HepG2 (cell line): ENCODE data around the gene VWA7. TPM values are rescaled to one million over a fixed set of nuclear protein-coding genes. Genes with fewer than 3 reads are reported as not detected.

Source experiments
- ATAC-seq: fragments of 200-7000 bp; cut with Tn5 transposase; 3 replicates; pipeline ENCODE4 v1.9.1; 2020; ENCODE audit warnings: mild to moderate bottlenecking, moderate library complexity
- BruUV-seq: library from RNA; stranded (reverse); fragments of 400-500 nt; replicated peaks from 2 replicates; lab custom pipeline; 2021; lab: Mats Ljungman, UMichigan
- CTCF ChIA-PET: fragments of 300-600 bp; formaldehyde crosslinking; extraction: SDS; loops from one replicate; lab custom pipeline; 2021; ENCODE audit warnings: low total read pairs, inconsistent platforms, low intra/inter-chr PET ratio; lab: Yijun Ruan, JAX
- POLR2A ChIA-PET: fragments of 350-600 bp; sonication (Branson Sonifier 250); formaldehyde crosslinking; loops from one replicate; lab custom pipeline; 2020; ENCODE audit warnings: antibody characterized with exemption, inconsistent platforms; lab: Yijun Ruan, JAX
- DNase-seq: peaks from one replicate; pipeline ENCODE4 v3.0.0-alpha.2; 2015; ENCODE audit warnings: low spot score
- FAIRE-seq: peaks from 3 replicates; lab custom pipeline; 2011; peaks lifted over from hg19 to GRCh38; lab: Jason Lieb, UNC
- H2AFZ ChIP-seq: one replicate; pipeline ENCODE4 v1.6.1; 2011; ENCODE audit warnings: low read length, inconsistent platforms
- H3K27ac ChIP-seq: fragments of 300-600 bp; 3 replicates; pipeline ENCODE4 v1.8.0; 2011; ENCODE audit warnings: mixed run types, mild to moderate bottlenecking, mixed read lengths, low read length, inconsistent platforms; ENCODE audit not compliant: insufficient read depth; ENCODE audit errors: extremely low read length
- H3K27me3 ChIP-seq, 2 experiments: fragments of 200-600 bp in 1 of 2; 2 replicates in 1 of 2; 3 replicates in 1 of 2; pipeline versions ENCODE4 v1.6.0 to v1.8.0; 2011; ENCODE audit warnings: low read length in 2 of 2, mild to moderate bottlenecking in 2 of 2, moderate library complexity in 2 of 2, inconsistent platforms in 1 of 2; ENCODE audit not compliant: insufficient read depth in 2 of 2, control insufficient read depth in 1 of 2
- H3K36me3 ChIP-seq, 2 experiments: fragments of 200-600 bp in 1 of 2; replicated peaks in 1 of 2; 2 replicates in 1 of 2; 3 replicates in 1 of 2; pipeline versions ENCODE4 v1.5.1 to v1.8.0; 2011; ENCODE audit warnings: low read length in 2 of 2, inconsistent platforms in 1 of 2; ENCODE audit not compliant: insufficient read depth in 2 of 2, control insufficient read depth in 1 of 2
- H3K4me1 ChIP-seq: 2 replicates; pipeline ENCODE4 v1.5.1; 2012; ENCODE audit warnings: low read length, inconsistent platforms; ENCODE audit not compliant: insufficient read depth
- H3K4me2 ChIP-seq: 2 replicates; pipeline ENCODE4 v1.6.0; 2011; ENCODE audit warnings: low read depth, low read length, inconsistent platforms
- H3K4me3 ChIP-seq, 3 experiments: fragments of 200-600 bp in 1 of 3; sonication (generic), shearing (Covaris generic) in 1 of 3; replicated peaks in 1 of 3; 2 replicates each; pipeline ENCODE4 v1.5.1; 2011 to 2016; ENCODE audit warnings: low read length in 3 of 3, inconsistent platforms in 2 of 3, low read depth in 2 of 3, mild to moderate bottlenecking in 2 of 3, control low read depth in 1 of 3, mixed read lengths in 1 of 3; ENCODE audit not compliant: insufficient read depth in 1 of 3
- H3K79me2 ChIP-seq: one replicate; pipeline ENCODE4 v1.6.1; 2011; ENCODE audit warnings: low read length, inconsistent platforms; ENCODE audit not compliant: insufficient read depth
- H3K9ac ChIP-seq: 2 replicates; pipeline ENCODE4 v1.6.0; 2011; ENCODE audit warnings: mild to moderate bottlenecking, low read depth, low read length, inconsistent platforms; ENCODE audit not compliant: insufficient read depth
- H3K9me3 ChIP-seq: 2 replicates; pipeline ENCODE4 v1.5.1; 2012; ENCODE audit warnings: mild to moderate bottlenecking, low read length
- H4K20me1 ChIP-seq: 2 replicates; pipeline ENCODE4 v1.6.0; 2011; ENCODE audit warnings: inconsistent platforms, mild to moderate bottlenecking, low read length, moderate library complexity; ENCODE audit not compliant: insufficient read depth
- ETV6 ChIP-seq: sonication (generic); formaldehyde crosslinking; conservative IDR thresholded peaks from 2 replicates; pipeline ENCODE4 v1.4.0; 2020; ENCODE audit warnings: missing genetic modification reagents
- FOXM1 ChIP-seq: sonication (generic); formaldehyde crosslinking; IDR thresholded peaks from 2 replicates; pipeline ENCODE4 v1.5.0; 2020; ENCODE audit warnings: missing genetic modification reagents
- HMGA1 ChIP-seq: sonication (generic); formaldehyde crosslinking; conservative IDR thresholded peaks from 2 replicates; pipeline ENCODE4 v1.4.0; 2020; ENCODE audit warnings: missing genetic modification reagents
- RCOR2 ChIP-seq: IDR thresholded peaks from 2 replicates; pipeline ENCODE4 v1.6.1; 2016; ENCODE audit warnings: missing biosample characterization, missing genetic modification reagents
- RFX5 ChIP-seq: IDR thresholded peaks from 2 replicates; pipeline ENCODE4 v1.6.1; 2011; ENCODE audit warnings: low read depth, low read length, improper control_type of control experiment
- ZBTB43 ChIP-seq: sonication (generic); formaldehyde crosslinking; conservative IDR thresholded peaks from 2 replicates; pipeline ENCODE4 v1.4.0; 2020; ENCODE audit warnings: missing genetic modification reagents
- ZNF724P ChIP-seq: sonication (generic); formaldehyde crosslinking; IDR thresholded peaks from 2 replicates; pipeline ENCODE4 v1.8.0; 2022; ENCODE audit warnings: missing genetic modification reagents, borderline replicate concordance
- ZSCAN31 ChIP-seq: sonication (generic); formaldehyde crosslinking; IDR thresholded peaks from 2 replicates; pipeline ENCODE4 v1.5.0; 2020; ENCODE audit warnings: low read depth, mild to moderate bottlenecking, missing genetic modification reagents
- ZSCAN5A ChIP-seq: sonication (generic); formaldehyde crosslinking; IDR thresholded peaks from 2 replicates; pipeline ENCODE4 v1.8.0; 2022; ENCODE audit warnings: mild to moderate bottlenecking, missing genetic modification reagents, borderline replicate concordance
- WGBS: methylation state at CpG from one replicate; pipeline ENCODE4 v1.1.6; 2017; ENCODE audit warnings: low lambda C conversion rate; 5-methylcytosine and 5-hydroxymethylcytosine counted together
- in situ Hi-C: cut with HindIII; loops from 2 replicates; pipeline ENCODE4 v1.10.0; 2017; ENCODE audit warnings: low pct_unique_long_range_greater_than_20kb; ENCODE audit not compliant: extremely low pct_ligation_motif_present
- intact Hi-C: fragments of 100-400 bp; cut with micrococcal nuclease; formaldehyde crosslinking; loops from one replicate; pipeline ENCODE4 v1.10.0; 2022; ENCODE audit not compliant: unreplicated experiment
- polyA plus RNA-seq, 8 experiments: library from polyadenylated mRNA; depleted of rRNA in 3 of 8; stranded (reverse) in 7 of 8; unstranded in 1 of 8; fragments of >200 nt; fragmentation: Illumina TruSeq in 4 of 8; extraction: Trizol in 4 of 8; gene quantifications; 2 replicates each; pipeline versions ENCODE4 v1.2.1 to v1.2.3, GENCODE V29; 2011 to 2016; ENCODE audit warnings: low read depth in 4 of 8, missing spikeins in 1 of 8, mixed read lengths in 1 of 8; ENCODE audit not compliant: insufficient read depth in 1 of 8
- total RNA-seq, 5 experiments: library from RNA; depleted of rRNA; stranded (reverse); fragments of >200 nt; fragmentation: Illumina TruSeq; extraction: Trizol; gene quantifications; 2 replicates each; pipeline ENCODE4 v1.2.3, GENCODE V29; 2016; ENCODE audit warnings: low read depth in 1 of 5
- TF ChIP-seq, protein P1 (sequence below): sonication (generic); formaldehyde crosslinking; IDR thresholded peaks from 2 replicates; pipeline ENCODE4 v1.4.0; 2020; ENCODE audit warnings: missing genetic modification reagents
- TF ChIP-seq, protein P2 (sequence below): sonication (generic); formaldehyde crosslinking; IDR thresholded peaks from 2 replicates; pipeline ENCODE4 v1.5.0; 2020; ENCODE audit warnings: mild to moderate bottlenecking, missing genetic modification reagents
- TF ChIP-seq, protein P3 (sequence below): IDR thresholded peaks from 2 replicates; pipeline ENCODE4 v1.6.1; 2016; ENCODE audit warnings: low read depth, control low read depth

Gene VWA7
- total and polyA plus RNA-seq, 2 of the 13 experiments (the other 11 are each of a cell fraction or from before 2014, with no cell fraction given), result 0.86 to 3.3 TPM

DNA sequence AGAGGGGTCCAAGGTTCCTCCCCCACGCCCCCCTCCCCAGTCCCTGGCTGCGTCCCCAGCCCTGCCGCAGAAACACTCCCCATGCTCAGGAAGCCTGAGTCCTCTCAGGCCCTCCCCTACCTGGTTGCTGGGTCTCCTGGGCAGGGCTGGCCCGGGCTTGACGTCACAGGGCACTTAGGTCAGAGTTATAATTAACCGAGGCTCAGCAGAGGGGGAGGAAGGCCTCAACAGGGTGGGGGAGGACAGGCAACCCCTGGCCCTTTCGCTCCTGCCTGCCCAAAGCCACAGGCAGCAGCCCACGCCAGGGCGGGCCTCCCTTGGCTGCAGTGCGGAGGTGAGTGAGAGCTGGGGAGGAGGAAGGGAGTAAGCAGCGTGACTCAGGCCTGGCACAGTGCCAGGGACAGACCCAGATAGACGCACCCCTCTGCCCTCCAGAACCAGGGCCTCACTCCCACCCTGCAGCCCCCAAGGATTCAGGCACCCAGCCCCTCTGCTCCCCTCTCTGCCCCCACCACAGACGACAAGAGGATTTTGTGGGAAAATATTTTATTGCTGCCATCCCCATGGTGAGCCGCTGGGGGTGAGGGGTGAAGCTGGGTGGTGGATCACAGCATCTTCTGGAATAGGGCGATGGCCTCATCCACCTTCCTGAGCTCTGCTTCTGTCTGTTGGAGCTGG is at the start of gene VWA7 (continued):
- peak; percentile 87 for TF ChIP-seq ZSCAN31 (CRISPR knock-in tag)

GRCh38 chr6:31826793-31827285 is 49.7 kb upstream of the VWA7 start:
- no peaks in the 10 kb centered on the region; a peak in 1 of 5 replicates for H3K27me3 ChIP-seq
- peak overlapping the region; percentile 56 to 91 (median 59) for H3K4me3 ChIP-seq
- peaks cover 42% of the 10 kb centered on the region for H3K4me1 ChIP-seq
- no peak for DNase-seq
- ChIA-PET CTCF (no interaction called here), POLR2A (interaction anchor here (0.6 to 3.4 kb wide), 61 partner anchors 9 to 1145 kb away, joined by 3 to 107 read pairs (median 5); partner anchors contain the start of genes ABHD16A, APOM, ATF6B and BAG6)
- in situ Hi-C loops, result no loop called here
- H3K79me2 ChIP-seq, result peaks cover 28% of the 10 kb centered on the region
- peak overlapping the region; percentile 52 for H3K9ac ChIP-seq
- H3K4me2 ChIP-seq, result peak overlapping the region; percentile 81
- no peak for ATAC-seq
- H2AFZ ChIP-seq, result peak overlapping the region; percentile 8
- TSS peak; percentile 96 for BruUV-seq
- peaks cover 4% of the 10 kb centered on the region for H4K20me1 ChIP-seq
- intact Hi-C loops, result no loop called here
- H3K27ac ChIP-seq, result peak overlapping the region; percentile 48
- no peak for FAIRE-seq
- no peaks in the 10 kb centered on the region for H3K9me3 ChIP-seq
- no peaks in the 10 kb centered on the region for H3K36me3 ChIP-seq
- whole genome bisulfite sequencing, result 4% methylated on average over 13 of the region's 13 CpGs
- 0 out of 2 replicates have a peak, but pooled peaks have one; percentile 2 for TF ChIP-seq ZBTB43
- TF ChIP-seq ZSCAN5A (CRISPR knock-in tag), result 0 out of 2 replicates have a peak, but pooled peaks have one; percentile 69
- TF ChIP-seq, protein P1, sequence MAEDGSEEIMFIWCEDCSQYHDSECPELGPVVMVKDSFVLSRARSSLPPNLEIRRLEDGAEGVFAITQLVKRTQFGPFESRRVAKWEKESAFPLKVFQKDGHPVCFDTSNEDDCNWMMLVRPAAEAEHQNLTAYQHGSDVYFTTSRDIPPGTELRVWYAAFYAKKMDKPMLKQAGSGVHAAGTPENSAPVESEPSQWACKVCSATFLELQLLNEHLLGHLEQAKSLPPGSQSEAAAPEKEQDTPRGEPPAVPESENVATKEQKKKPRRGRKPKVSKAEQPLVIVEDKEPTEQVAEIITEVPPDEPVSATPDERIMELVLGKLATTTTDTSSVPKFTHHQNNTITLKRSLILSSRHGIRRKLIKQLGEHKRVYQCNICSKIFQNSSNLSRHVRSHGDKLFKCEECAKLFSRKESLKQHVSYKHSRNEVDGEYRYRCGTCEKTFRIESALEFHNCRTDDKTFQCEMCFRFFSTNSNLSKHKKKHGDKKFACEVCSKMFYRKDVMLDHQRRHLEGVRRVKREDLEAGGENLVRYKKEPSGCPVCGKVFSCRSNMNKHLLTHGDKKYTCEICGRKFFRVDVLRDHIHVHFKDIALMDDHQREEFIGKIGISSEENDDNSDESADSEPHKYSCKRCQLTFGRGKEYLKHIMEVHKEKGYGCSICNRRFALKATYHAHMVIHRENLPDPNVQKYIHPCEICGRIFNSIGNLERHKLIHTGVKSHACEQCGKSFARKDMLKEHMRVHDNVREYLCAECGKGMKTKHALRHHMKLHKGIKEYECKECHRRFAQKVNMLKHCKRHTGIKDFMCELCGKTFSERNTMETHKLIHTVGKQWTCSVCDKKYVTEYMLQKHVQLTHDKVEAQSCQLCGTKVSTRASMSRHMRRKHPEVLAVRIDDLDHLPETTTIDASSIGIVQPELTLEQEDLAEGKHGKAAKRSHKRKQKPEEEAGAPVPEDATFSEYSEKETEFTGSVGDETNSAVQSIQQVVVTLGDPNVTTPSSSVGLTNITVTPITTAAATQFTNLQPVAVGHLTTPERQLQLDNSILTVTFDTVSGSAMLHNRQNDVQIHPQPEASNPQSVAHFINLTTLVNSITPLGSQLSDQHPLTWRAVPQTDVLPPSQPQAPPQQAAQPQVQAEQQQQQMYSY (CRISPR knock-in tag), result no peak
- TF ChIP-seq RCOR2 (CRISPR knock-in tag), result peak; percentile 69; the same call in 1 of the 2 replicates
- no peak for TF ChIP-seq ZNF724P (CRISPR knock-in tag)
- TF ChIP-seq, protein P2, sequence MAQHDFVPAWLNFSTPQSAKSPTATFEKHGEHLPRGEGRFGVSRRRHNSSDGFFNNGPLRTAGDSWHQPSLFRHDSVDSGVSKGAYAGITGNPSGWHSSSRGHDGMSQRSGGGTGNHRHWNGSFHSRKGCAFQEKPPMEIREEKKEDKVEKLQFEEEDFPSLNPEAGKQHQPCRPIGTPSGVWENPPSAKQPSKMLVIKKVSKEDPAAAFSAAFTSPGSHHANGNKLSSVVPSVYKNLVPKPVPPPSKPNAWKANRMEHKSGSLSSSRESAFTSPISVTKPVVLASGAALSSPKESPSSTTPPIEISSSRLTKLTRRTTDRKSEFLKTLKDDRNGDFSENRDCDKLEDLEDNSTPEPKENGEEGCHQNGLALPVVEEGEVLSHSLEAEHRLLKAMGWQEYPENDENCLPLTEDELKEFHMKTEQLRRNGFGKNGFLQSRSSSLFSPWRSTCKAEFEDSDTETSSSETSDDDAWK (CRISPR knock-in tag), result no peak
- TF ChIP-seq RFX5, result no peak
- no peak for TF ChIP-seq HMGA1 (CRISPR knock-in tag)
- no peak for TF ChIP-seq ETV6 (CRISPR knock-in tag)
- TF ChIP-seq FOXM1 (CRISPR knock-in tag), result no peak
- TF ChIP-seq, protein P3, sequence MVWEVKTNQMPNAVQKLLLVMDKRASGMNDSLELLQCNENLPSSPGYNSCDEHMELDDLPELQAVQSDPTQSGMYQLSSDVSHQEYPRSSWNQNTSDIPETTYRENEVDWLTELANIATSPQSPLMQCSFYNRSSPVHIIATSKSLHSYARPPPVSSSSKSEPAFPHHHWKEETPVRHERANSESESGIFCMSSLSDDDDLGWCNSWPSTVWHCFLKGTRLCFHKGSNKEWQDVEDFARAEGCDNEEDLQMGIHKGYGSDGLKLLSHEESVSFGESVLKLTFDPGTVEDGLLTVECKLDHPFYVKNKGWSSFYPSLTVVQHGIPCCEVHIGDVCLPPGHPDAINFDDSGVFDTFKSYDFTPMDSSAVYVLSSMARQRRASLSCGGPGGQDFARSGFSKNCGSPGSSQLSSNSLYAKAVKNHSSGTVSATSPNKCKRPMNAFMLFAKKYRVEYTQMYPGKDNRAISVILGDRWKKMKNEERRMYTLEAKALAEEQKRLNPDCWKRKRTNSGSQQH (CRISPR knock-in tag), result no peak
